Fibroblast of villous mesenchyme (primary cell): Measurements from ENCODE around the gene GIT1. TPM values are rescaled to one million over a fixed set of nuclear protein-coding genes. Genes with fewer than 3 reads are reported as not detected.

ENCODE experiments used
- DNase-seq: peaks from one replicate; pipeline ENCODE4 v3.0.0-alpha.2; 2010; ENCODE audit warnings: low read depth
- H3K4me3 ChIP-seq: 2 replicates; pipeline ENCODE4 v1.5.1; 2011; ENCODE audit warnings: low read depth, mild to moderate bottlenecking, low read length
- total RNA-seq: library from RNA; depleted of rRNA; stranded (reverse); fragments of >200 nt; gene quantifications from 2 replicates; pipeline ENCODE4 v1.2.3, GENCODE V29; 2012
- TF ChIP-seq, protein P1 (sequence below): IDR thresholded peaks from 2 replicates; pipeline ENCODE4 v1.5.1; 2012; ENCODE audit warnings: low read depth, mild to moderate bottlenecking, low read length; ENCODE audit not compliant: insufficient read depth

GIT1 gene, protein sequence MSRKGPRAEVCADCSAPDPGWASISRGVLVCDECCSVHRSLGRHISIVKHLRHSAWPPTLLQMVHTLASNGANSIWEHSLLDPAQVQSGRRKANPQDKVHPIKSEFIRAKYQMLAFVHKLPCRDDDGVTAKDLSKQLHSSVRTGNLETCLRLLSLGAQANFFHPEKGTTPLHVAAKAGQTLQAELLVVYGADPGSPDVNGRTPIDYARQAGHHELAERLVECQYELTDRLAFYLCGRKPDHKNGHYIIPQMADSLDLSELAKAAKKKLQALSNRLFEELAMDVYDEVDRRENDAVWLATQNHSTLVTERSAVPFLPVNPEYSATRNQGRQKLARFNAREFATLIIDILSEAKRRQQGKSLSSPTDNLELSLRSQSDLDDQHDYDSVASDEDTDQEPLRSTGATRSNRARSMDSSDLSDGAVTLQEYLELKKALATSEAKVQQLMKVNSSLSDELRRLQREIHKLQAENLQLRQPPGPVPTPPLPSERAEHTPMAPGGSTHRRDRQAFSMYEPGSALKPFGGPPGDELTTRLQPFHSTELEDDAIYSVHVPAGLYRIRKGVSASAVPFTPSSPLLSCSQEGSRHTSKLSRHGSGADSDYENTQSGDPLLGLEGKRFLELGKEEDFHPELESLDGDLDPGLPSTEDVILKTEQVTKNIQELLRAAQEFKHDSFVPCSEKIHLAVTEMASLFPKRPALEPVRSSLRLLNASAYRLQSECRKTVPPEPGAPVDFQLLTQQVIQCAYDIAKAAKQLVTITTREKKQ
- total RNA-seq: 23.2 and 26.3 TPM in 2 replicates

DNA sequence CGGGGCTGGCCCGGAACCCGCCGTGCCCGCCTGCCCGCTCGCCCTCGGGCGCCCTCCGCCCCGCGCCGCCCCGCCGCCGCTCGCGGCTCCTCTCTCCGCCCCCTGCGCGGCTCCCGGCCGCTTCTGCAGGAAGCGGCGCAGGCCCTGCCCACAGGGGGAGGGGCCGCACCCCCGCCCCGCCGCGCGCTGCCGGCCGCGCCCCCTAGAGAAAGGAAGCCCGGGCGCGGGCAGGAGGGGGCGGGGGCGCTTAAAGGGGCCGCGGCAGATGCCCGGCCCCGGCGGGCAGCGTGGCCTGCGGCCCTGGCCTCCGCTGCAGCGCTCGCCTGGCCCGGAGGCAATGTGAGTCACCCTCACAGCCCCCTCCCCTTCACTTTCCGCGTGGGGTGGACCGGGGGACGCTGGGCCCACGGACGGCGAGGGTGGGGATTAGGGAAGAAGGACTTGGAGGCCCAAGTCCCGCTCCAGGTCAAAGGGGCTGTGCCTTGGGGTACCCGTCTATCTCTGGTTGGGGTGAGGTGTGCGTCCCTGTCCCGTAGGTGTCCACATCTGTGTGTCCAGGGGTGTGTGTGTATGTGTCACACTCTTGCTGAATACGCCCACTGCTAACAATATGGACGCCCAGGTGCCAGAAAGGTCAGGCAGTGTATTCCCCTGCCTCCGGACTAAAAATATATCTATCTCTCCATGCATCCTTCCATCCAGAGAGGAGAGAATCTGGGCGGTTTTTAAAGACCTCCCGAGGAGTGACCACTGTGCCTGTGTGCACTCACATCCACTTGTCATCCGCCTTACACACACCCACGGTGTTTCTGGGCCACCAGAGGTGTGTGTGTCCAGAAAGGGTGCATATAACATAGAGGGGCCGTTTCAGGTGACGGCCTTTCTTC, at the start of gene GIT1:
GIT1 (minus strand) TSS at position 125 of the 887 bp plus-strand sequence. CDS start 270 bp downstream, outside the sequence.
- H3K4me3 ChIP-seq: peak within 1 kb of the TSS; percentile 83
- DNase-seq: peak; percentile 86
- TF ChIP-seq, protein P1, sequence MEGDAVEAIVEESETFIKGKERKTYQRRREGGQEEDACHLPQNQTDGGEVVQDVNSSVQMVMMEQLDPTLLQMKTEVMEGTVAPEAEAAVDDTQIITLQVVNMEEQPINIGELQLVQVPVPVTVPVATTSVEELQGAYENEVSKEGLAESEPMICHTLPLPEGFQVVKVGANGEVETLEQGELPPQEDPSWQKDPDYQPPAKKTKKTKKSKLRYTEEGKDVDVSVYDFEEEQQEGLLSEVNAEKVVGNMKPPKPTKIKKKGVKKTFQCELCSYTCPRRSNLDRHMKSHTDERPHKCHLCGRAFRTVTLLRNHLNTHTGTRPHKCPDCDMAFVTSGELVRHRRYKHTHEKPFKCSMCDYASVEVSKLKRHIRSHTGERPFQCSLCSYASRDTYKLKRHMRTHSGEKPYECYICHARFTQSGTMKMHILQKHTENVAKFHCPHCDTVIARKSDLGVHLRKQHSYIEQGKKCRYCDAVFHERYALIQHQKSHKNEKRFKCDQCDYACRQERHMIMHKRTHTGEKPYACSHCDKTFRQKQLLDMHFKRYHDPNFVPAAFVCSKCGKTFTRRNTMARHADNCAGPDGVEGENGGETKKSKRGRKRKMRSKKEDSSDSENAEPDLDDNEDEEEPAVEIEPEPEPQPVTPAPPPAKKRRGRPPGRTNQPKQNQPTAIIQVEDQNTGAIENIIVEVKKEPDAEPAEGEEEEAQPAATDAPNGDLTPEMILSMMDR: no peak

DNA sequence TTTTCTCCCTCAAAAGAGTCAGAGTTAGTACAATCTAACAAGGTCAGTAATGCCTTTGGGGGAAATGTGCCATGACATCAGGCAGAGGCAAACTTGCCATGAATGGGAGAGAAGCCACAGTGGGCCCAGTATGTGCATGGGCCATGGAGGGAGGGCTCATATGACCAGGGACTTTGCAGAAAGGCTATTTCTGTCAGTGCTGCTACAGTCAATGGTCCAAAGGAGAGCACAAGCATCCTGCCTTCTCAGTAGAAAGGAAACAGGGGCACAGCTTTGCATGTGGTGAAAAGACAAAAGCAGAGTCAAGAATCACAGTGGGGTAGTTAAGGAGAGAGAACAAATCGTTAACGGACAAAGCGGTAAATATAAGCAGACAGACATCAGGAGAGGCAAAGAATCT, 44.4 kb upstream of the GIT1 start:
- TF ChIP-seq, protein P1: no peak
- DNase-seq: no peak
- H3K4me3 ChIP-seq: no peak overlapping the region

DNA sequence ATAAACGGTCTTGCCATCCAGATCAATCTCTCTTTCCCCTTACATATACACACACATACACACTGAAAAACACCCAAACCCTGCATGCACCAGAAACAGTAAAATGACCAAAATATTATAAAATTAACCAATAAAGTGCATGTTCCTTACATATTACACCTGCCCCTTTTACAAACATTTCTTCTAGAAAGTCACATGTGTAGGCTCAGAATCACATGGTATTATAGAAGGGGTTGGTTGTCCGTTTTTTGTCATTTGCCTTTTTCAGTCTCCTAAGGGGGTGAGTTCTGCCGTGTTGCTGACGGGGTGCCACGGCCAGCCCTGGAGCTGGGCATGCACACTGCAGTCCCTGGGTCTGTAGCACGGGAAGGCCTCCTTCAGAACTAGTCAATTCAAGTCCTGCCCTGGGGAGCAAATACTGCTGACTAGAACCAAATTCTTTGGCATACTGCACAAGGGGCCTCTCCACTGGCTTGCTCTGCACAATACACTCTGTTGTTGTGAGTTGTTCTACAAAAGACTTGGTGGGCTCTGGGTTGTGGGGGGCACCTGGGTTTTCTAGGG, 41.3 kb upstream of the GIT1 start:
- H3K4me3 ChIP-seq: no peak overlapping the region
- TF ChIP-seq, protein P1: no peak
- DNase-seq: no peak

DNA sequence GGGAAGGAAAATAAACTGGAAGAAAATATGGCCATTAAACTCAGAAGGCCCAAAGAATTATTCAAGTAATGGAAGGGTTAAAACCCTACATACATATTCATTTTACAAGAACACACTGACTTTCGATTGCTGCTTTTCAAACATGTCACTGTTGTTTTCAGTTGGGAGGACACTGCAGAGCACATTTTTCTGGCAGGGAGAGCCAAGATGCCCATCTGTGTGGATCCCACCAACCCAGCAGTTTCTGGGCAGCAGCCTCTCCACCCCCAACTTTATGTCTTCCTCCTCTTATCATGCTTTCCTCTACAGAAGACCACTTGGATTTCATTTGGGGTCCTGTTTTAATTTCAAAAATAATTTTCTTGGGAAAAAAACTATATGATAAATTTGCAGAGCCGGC, 40.4 kb upstream of the GIT1 start:
- H3K4me3 ChIP-seq: no peak overlapping the region
- DNase-seq: no peak
- TF ChIP-seq, protein P1: no peak

DNA sequence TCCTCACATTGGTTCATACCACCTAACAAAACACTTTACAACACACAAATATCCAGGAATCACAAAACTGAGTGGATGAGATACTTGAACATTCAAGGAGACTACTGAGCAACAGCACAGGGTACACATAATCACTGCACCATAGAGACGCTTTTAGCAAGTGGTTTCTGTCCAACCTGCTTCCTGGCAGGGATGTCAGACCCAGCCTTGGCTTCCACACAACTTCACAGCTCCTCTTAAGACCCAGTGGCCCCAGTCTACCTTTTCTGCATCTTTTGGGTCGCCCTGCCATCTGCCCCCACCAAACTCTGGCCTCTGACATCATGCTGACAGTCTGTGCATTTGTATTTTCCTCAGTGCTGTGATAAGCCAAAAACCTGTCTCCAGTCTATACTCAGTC, 39.2 kb upstream of the GIT1 start:
- no peak for DNase-seq

More for the DNA sequence above, 39.2 kb upstream of the GIT1 start:
- no peak overlapping the region for H3K4me3 ChIP-seq
- TF ChIP-seq, protein P1: no peak
